Islet precursor cell (in vitro differentiated cells): ENCODE data around the gene VCL.
"Not testable (repeated sequence)": the region's sequence is repeated elsewhere in the genome, so short reads cannot be mapped to it uniquely, and the experiment has no call there.

Source experiments
- DNase-seq: peaks from one replicate; pipeline ENCODE4 v3.0.0-alpha.2; 2018

Gene VCL

DNA sequence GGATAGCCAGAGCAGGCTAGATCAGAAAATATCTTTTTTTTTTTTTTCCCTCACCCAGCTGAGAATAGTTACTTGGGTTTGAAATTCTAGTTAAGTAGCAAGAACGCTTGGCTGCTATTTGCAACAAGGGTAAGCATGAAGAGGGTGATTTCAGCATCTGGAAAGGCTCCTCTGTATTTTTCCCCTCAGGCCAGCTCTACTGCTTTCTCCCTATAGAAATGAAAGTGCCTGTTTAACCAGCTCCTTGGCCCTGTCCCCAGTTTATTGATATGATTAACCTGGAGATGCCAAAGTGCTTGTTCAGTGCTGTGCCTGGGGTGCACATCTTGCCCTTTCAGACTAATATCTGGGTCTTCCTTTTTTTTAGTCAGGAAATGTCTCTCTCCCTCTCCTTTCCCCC, 115.6 kb downstream of the VCL start:
- DNase-seq = no peak

GRCh38 chr10:74114041-74114448, 116.1 kb downstream of the VCL start:
- no peak for DNase-seq

DNA sequence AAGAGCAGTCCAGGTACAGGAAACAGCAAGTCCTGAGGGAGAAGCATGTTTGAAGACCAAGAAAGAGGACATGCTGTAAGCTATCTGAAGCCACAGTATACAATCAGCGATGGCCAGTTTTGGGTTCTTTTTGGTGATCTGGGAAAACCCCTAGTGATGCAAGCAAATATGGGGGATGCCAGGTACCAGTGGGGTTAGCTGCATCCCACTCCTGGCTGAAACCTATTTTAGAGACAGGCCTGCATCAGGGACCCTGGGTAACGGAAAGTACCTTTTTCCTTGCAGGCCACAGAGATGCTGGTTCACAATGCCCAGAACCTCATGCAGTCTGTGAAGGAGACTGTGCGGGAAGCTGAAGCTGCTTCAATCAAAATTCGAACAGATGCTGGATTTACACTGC, 119.8 kb downstream of the VCL start:
- no peak for DNase-seq

DNA sequence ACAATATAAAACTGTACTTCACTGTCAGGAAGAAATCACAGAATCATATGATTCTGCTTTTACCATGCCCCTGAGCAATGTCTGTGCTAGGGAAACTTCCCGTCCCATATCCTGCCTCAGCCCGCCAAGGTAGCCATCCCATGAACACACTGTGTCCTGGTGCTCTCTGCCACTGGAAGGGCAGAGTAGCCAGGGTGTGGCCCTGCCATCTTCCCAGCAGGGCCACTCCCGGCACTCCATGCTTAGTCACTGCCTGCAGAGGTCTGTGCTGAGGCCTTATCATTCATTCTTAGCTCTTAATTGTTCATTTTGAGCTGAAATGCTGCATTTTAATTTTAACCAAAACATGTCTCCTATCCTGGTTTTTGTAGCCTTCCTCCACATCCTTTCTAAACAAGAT, 120.9 kb downstream of the VCL start:
- no peak for DNase-seq

DNA sequence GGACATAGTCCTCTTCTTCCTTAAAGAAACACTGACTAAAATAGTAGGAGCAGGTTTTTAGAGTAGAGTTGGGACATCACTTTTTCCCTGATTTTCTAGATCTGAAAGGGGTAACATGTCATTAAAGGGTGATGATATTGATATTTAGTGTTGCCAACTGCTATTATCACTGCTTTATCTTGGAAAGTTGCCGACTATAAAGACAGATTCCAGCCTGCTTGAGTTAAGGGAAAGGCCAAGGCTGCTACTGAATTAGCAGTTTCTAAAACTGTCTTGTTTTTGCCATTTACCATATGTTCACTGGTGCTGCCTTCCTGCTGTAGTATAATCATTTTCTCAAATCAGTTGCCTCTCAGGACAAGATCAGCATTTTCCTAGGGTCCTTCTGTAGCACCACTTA, 123.0 kb downstream of the VCL start:
- DNase-seq = no peak

DNA sequence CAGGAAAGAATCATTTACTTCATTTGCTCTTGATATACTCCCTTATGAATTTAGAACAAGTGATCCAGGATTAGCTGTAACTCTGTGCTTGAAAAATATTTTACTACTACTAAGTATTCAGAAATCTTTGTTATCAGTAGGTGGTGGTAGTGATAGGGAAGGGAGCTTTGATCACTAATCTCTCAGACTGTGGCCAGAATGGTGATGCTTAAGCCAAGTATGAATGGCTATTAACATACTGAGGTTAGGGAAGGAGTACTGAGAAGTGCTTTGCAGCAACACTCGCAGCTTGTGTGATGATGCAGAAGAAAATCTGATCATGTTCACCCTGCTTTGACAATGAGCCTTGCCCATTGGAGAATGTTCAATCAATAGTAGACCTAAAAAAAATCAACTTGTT, 123.5 kb downstream of the VCL start:
- DNase-seq = no peak

DNA sequence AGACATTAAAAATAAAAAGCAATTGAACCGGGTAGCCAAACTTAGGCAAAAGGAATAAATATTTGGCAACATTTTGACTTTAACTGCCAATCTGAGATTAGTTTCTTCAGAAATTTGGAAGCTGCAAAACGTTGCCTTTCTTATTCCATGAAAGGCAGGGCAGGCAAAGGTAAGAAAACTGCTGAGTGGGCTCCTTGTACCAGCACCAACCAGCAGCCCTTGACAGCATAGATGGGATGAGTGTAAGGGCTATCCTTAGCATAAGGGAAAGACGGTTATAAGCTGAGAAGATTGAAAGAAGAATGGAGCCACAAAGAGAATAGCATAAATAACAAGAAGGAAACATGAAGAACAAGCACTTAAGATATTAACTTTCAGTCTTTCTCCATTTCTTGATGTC, 124.1 kb downstream of the VCL start:
- no peak for DNase-seq

DNA sequence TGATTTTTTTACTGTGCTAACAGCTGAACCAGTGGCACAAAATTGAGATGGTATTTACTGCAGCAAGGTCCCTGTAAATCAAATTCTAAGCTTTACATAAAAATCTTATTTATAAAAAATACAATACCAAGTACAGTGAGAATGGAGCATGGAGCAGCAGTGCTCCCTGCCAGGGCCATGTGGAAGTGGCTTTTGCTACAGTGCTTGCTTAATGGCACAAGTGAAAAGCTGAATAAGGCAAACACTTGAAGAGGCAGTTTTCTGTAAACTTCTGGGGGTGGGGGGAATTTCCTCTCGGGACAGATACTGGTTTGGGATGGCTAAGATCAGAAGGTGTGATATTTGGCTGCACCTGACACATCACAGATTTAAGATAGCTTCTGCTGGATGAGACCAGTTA, 125.2 kb downstream of the VCL start:
- no peak for DNase-seq

- DNase-seq = no peak
Measured at GRCh38 chr10:74133923-74134820, 136.3 kb downstream of the VCL start.

GRCh38 chr10:74135452-74135851, 137.5 kb downstream of the VCL start:
- DNase-seq = no peak

DNA sequence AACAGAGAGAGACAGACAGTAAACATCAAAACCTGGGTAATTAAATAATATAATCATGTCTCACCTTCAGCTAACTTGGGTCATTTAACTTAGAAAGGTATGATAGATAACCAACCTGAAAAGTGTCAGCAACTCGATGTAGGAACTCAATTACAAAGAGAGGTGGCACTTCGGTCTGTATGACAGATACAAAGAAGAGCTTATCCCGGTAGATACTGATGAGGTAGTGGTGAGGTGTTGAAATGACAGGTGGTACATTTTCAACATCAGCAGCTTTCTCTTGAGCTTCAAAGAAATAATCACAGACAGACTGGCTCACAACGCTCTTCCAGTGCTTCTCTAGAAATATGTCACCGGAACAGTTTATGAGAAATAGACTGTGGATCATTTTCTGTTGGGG, 140.1 kb downstream of the VCL start:
- DNase-seq = no peak

- not testable (repeated sequence) for DNase-seq
Measured at GRCh38 chr10:74138596-74138995, 140.7 kb downstream of the VCL start.

GRCh38 chr10:74139981-74140380, 142.1 kb downstream of the VCL start:
- DNase-seq = no peak

DNA sequence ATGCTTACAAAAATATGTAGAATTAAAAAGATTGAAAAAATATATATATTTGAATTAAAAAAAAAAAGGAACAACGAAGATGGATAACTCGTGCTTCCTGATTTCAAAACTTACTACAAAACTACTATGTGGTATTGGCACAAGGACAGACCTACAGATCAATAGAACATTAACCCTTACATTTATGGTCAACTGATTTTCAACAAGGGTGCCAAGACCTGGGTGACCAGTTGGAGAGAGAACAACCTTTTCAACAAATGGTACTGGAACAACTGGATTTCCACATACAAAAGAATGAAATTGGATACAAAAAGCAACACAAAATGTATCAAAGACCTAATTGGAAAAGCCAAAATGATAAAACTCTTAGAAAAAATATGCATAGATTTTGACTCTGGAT, 142.6 kb downstream of the VCL start:
- no peak for DNase-seq

DNA sequence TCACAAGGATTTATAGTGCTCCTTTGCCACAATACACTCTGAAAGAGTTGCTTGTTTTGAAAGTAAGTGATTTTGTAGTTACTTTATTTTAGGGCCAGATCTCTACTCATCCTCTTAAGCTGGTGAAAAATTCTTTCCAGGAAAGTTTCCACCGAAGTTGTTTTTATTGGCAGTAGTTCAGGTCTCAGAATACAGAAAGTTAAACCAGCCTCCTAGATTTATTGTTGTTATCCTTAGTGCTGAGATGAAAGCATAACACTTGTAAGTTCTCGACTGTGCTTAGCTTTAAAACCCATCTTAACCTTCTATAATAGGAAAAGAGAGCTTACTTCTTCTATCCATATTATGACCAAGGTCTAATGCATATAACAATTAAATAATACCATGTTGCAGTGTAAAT, 147.2 kb downstream of the VCL start:
- DNase-seq = no peak

DNA sequence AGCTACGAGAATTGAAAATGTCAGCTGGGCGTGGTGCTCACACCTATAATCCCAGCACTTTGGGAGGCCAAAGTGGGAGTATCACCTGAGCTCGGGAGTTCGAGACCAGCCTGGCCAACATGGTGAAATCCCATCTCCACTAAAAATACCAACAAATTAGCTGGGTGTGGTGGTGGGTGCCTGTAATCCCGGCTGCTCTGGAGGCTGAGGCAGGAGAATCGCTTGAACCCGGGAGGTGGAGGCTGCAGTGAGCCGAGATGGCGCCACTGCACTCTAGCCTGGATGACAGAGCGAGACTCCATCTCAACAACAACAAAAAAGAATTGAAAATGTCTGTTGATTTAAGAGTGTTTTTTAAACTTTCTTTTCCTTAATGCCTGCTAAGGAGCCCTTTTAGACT, 149.1 kb downstream of the VCL start:
- DNase-seq = not testable (repeated sequence)

- DNase-seq = peak; percentile 88
Measured at GRCh38 chr10:74150204-74150989, 152.5 kb downstream of the VCL start, which contains the start of gene AP3M1. Gene AP3M1, minus strand, starts transcription at chr10:74150828. Its CDS starts 12,449 bp downstream, at chr10:74138379.

DNA sequence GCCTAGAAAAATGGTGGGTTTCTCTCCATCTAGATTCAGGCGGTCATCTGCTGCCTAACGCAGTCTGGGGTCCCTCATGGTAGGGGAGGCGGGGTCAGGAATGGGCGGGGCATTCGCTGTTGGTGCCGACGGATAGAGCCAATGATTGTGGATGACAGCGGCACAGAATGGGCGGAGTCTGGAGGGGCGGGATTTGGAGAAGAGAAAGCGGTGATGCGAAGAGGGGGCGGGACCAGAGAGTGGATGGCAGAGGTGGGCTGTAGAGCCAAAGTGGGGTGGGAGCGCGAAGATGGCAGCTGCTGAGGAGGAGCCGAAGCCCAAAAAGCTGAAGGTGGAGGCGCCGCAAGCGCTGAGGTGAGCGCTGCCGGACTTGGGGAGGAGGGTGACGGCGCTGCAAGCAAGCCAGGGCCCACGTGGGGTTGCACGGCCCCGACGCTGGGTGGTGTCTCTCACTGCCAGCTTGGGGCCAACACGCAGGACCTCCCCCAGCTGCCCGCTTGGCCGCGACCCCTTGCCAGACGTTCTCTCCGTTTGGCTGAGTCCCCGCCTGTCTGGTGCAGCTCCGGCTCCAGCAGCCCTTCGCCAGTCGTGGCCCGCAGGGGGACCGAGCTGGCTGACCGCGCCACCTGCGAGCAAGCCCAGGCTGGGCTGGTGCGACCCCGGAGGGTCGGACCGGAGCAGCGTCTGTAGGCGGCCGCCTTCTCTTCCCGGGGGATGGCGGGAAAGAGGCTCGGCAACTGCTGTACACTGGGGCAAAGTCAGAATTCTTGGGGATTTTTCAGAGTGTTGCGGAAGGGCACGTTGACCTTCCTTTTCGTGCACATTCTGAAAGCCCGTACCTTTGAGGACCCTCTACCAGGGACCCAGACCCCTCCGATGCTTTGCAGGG, 153.3 kb downstream of the VCL start, which contains the start of gene ADK:
ADK (plus strand) TSS at position 232 of the 889 bp plus-strand sequence; CDS start at position 290, 58 bp downstream.
- DNase-seq = peak; percentile 99

DNA sequence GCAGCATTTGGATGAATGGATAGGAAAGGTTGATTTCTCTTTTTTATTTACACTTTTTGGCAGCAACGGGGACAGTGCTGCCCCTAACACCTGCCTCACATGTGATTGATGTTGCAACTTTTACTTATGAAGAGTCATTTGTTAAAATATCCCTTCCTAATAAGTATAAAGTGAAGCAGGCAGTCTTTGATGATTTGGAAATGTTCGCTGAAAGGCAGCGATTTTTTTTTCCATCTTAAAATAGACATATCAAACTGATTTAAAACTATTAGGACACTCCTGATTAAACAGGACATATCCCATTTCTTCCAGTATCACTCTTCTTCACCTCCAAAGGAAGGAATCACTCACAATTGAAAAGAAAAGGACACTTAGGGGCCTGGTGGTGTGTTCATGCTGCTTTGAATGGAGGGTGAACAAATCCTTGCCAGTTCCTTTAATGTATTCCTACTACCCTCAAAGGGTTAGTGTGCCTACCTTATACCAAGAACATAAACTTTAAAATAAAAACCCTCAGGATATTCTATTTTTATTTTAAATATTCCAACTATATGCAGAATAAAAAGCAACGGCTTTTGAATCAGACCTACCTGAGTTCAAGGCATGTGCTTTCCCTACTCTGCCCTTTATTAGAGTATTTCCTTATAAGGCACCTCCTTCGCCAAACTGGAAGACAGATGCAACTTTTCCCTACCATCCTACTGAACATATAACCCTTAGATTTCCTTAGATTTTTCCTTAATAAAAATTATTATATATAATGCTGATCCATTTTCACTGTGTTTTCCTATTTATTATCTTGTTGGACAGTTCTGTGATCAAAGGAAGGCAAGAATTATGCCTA, 154.2 kb downstream of the VCL start:
- no peak for DNase-seq

DNA sequence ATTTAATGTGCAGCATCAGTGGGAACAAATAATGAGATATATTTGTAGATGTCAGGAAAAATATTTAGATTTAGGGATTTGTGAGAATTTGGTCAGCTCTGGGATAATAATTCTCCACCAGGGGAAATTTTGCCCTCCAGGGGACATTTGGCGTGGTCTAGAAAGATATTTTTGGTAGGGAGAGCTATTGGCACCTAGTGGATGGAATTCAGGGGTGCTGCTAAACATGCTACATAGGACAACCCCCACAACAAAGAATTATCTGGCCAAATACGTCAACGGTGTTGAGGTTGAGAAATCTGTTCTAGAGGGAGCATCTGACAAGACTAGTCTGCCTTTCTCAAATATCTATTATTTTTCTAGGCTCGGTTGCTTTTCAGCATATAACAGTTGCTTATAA, 155.2 kb downstream of the VCL start:
- no peak for DNase-seq

- no peak for DNase-seq
Measured at GRCh38 chr10:74153676-74154075, 155.8 kb downstream of the VCL start.

DNA sequence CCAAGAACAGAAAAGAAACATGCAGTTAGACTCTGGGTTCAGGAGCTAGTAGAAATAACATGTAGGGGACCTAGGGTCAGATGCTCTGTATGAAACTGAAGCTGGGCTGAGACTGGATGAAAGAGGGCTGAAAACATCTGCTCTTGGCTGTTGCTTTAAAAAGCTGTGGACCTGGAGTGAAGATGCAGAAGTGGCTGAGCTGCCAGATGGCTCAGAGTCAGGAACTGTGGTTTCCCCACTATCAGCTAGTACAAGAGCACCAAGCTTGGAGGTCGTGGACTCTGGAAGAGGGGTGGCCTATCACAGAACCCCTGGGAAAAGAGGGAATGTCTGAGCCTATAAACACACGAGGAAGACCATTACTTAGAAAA, 159.0 kb downstream of the VCL start:
- no peak for DNase-seq
